H1 (cell line): ENCODE measurements around the gene SYNE4. TPM values are rescaled to one million over a fixed set of nuclear protein-coding genes. Genes with fewer than 3 reads are reported as not detected.

ENCODE experiments used
- CTCF ChIA-PET: fragments of 300-600 bp; sonication (Branson Sonifier 250); formaldehyde crosslinking; loops from one replicate; lab custom pipeline; 2021; ENCODE audit not compliant: partially characterized antibody; lab: Charles Lee
- POLR2A ChIA-PET: fragments of 300-600 bp; sonication (Branson Sonifier 250); formaldehyde crosslinking; loops from one replicate; lab custom pipeline; 2021; ENCODE audit warnings: inconsistent platforms; ENCODE audit not compliant: partially characterized antibody; lab: Charles Lee
- DNase-seq, 2 experiments: peaks; one replicate each; pipeline versions ENCODE4 v3.0.0 to v3.0.0-alpha.2; 2010 to 2022; ENCODE audit warnings: low spot score in 2 of 2, low read depth in 1 of 2, mixed read lengths in 1 of 2
- FAIRE-seq: peaks from 2 replicates; lab custom pipeline; 2011; peaks lifted over from hg19 to GRCh38; lab: Jason Lieb, UNC
- H2AFZ ChIP-seq: 2 replicates; pipeline ENCODE4 v1.8.1; 2012; ENCODE audit warnings: low read length, inconsistent platforms
- H2AK5ac ChIP-seq: 2 replicates; pipeline ENCODE4 v1.6.1; 2013; ENCODE audit warnings: low read depth, low read length
- H2BK120ac ChIP-seq: replicated peaks from 2 replicates; pipeline ENCODE3; 2013; ENCODE audit warnings: low read depth, low read length, inconsistent platforms
- H2BK12ac ChIP-seq: 2 replicates; pipeline ENCODE4 v1.6.1; 2013; ENCODE audit warnings: low read depth, low read length
- H2BK15ac ChIP-seq: 2 replicates; pipeline ENCODE4 v1.6.1; 2013; ENCODE audit warnings: low read length
- H2BK20ac ChIP-seq: 2 replicates; pipeline ENCODE4 v1.6.1; 2013; ENCODE audit warnings: low read length
- H2BK5ac ChIP-seq: 2 replicates; pipeline ENCODE4 v1.6.1; 2013; ENCODE audit warnings: low read depth, low read length
- H3K14ac ChIP-seq: 2 replicates; pipeline ENCODE4 v1.6.1; 2013; ENCODE audit warnings: inconsistent platforms; ENCODE audit not compliant: insufficient read length
- H3K18ac ChIP-seq: 2 replicates; pipeline ENCODE4 v1.6.1; 2013; ENCODE audit warnings: low read length; ENCODE audit errors: extremely low read depth
- H3K23ac ChIP-seq: 2 replicates; pipeline ENCODE4 v1.6.1; 2013; ENCODE audit warnings: inconsistent platforms; ENCODE audit not compliant: insufficient read length
- H3K23me2 ChIP-seq: 2 replicates; pipeline ENCODE4 v1.6.1; 2013; ENCODE audit warnings: low read depth, low read length
- H3K27ac ChIP-seq: 2 replicates; pipeline ENCODE4 v1.6.1; 2011; ENCODE audit warnings: low read depth, low read length, inconsistent platforms
- H3K27me3 ChIP-seq, 4 experiments: replicated peaks in 1 of 4; 1 replicate in 1 of 4; 2 replicates in 3 of 4; pipeline versions ENCODE4 v1.6.1 to v1.8.1; 2011 to 2013; ENCODE audit warnings: low read length in 3 of 4, mild to moderate bottlenecking in 3 of 4, inconsistent platforms in 2 of 4, mixed read lengths in 2 of 4, moderate library complexity in 1 of 4; ENCODE audit not compliant: control insufficient read depth in 3 of 4, insufficient read depth in 3 of 4; ENCODE audit errors: extremely low read depth in 1 of 4
- H3K36me3 ChIP-seq, 4 experiments: 2 replicates each; pipeline versions ENCODE4 v1.6.1 to v1.8.1; 2011 to 2013; ENCODE audit warnings: mild to moderate bottlenecking in 4 of 4, low read length in 3 of 4, moderate library complexity in 2 of 4, control low read depth in 1 of 4, inconsistent platforms in 1 of 4; ENCODE audit not compliant: insufficient read depth in 4 of 4, control insufficient read depth in 2 of 4
- H3K4ac ChIP-seq: replicated peaks from 2 replicates; pipeline ENCODE3; 2013; ENCODE audit warnings: low read length, low read depth, mixed read lengths, inconsistent platforms; ENCODE audit not compliant: insufficient read length
- H3K4me1 ChIP-seq, 4 experiments: replicated peaks in 1 of 4; 1 replicate in 1 of 4; 2 replicates in 3 of 4; pipeline versions ENCODE4 v1.6.1 to v1.8.1; 2011 to 2013; ENCODE audit warnings: low read length in 3 of 4, inconsistent platforms in 2 of 4, mixed read lengths in 1 of 4; ENCODE audit not compliant: insufficient read depth in 4 of 4, control insufficient read depth in 3 of 4
- H3K4me2 ChIP-seq, 2 experiments: 2 replicates each; pipeline versions ENCODE4 v1.6.1 to v1.8.1; 2011 to 2013; ENCODE audit warnings: low read depth in 2 of 2, low read length in 2 of 2, control low read depth in 1 of 2, inconsistent platforms in 1 of 2, mild to moderate bottlenecking in 1 of 2; ENCODE audit not compliant: insufficient read depth in 1 of 2
- H3K4me3 ChIP-seq, 4 experiments: fragments of 200-600, 300-600 bp in 1 of 4; sonication (generic), shearing (Covaris generic), sonication (Bioruptor Twin) in 1 of 4; 2 replicates each; pipeline versions ENCODE4 v1.5.1 to v1.8.1; 2011 to 2016; ENCODE audit warnings: low read length in 4 of 4, low read depth in 3 of 4, control low read depth in 2 of 4, inconsistent platforms in 2 of 4, mild to moderate bottlenecking in 2 of 4, mixed read lengths in 1 of 4, moderate library complexity in 1 of 4; ENCODE audit not compliant: insufficient read depth in 2 of 4; ENCODE audit errors: extremely low read depth in 1 of 4
- H3K56ac ChIP-seq: replicated peaks from 2 replicates; pipeline ENCODE3; 2013; ENCODE audit warnings: low read depth, mild to moderate bottlenecking, mixed read lengths, low read length, inconsistent platforms; ENCODE audit not compliant: insufficient read length
- H3K79me1 ChIP-seq: 2 replicates; pipeline ENCODE4 v1.6.1; 2013; ENCODE audit warnings: low read depth, low read length, control low read depth
- H3K79me2 ChIP-seq, 2 experiments: 2 replicates each; pipeline versions ENCODE4 v1.6.1 to v1.8.1; 2012 to 2013; ENCODE audit warnings: low read length in 2 of 2, mild to moderate bottlenecking in 2 of 2, inconsistent platforms in 1 of 2; ENCODE audit not compliant: insufficient read depth in 2 of 2, control insufficient read depth in 1 of 2
- H3K9ac ChIP-seq, 4 experiments: replicated peaks in 1 of 4; 1 replicate in 1 of 4; 2 replicates in 3 of 4; pipeline versions ENCODE4 v1.6.1 to v1.8.1; 2011 to 2013; ENCODE audit warnings: low read depth in 3 of 4, low read length in 3 of 4, control low read depth in 2 of 4, mild to moderate bottlenecking in 2 of 4, moderate library complexity in 2 of 4, inconsistent platforms in 1 of 4; ENCODE audit errors: extremely low read depth in 1 of 4
- H3K9me3 ChIP-seq, 2 experiments: 2 replicates each; pipeline versions ENCODE4 v1.6.1 to v1.8.1; 2012 to 2013; ENCODE audit warnings: mild to moderate bottlenecking in 2 of 2, moderate library complexity in 2 of 2, control low read depth in 1 of 2, inconsistent platforms in 1 of 2, low read depth in 1 of 2, low read length in 1 of 2, mixed read lengths in 1 of 2; ENCODE audit not compliant: insufficient read depth in 2 of 2
- H4K20me1 ChIP-seq, 2 experiments: replicated peaks in 1 of 2; 2 replicates each; pipeline versions ENCODE3 to v1.8.1; 2011 to 2013; ENCODE audit warnings: inconsistent platforms in 2 of 2, low read length in 2 of 2, mild to moderate bottlenecking in 1 of 2; ENCODE audit not compliant: insufficient read depth in 2 of 2, control insufficient read depth in 1 of 2
- H4K5ac ChIP-seq: 2 replicates; pipeline ENCODE4 v1.6.1; 2013; ENCODE audit warnings: low read length, low read depth, mixed read lengths, inconsistent platforms; ENCODE audit not compliant: insufficient read length
- H4K8ac ChIP-seq: 2 replicates; pipeline ENCODE4 v1.8.0; 2013; ENCODE audit warnings: mild to moderate bottlenecking, moderate library complexity, low read length, inconsistent platforms; ENCODE audit not compliant: insufficient read depth; ENCODE audit errors: extremely low read depth
- H4K91ac ChIP-seq: replicated peaks from 2 replicates; pipeline ENCODE3; 2013; ENCODE audit warnings: low read length, mixed read lengths, inconsistent platforms; ENCODE audit not compliant: insufficient read length
- SAP30 ChIP-seq: fragments of 300-600 bp; sonication (generic); IDR thresholded peaks from 2 replicates; pipeline ENCODE4 v1.7.1; 2012; ENCODE audit warnings: low read length, moderate library complexity, mild to moderate bottlenecking, inconsistent platforms; ENCODE audit not compliant: insufficient read depth, insufficient replicate concordance
- WGBS, 2 experiments: shearing (Covaris generic) in 1 of 2; methylation state at CpG; one replicate each; pipeline versions ENCODE4 v1.1.6 to v1.1.7; 2013 to 2015; ENCODE audit warnings: low lambda C conversion rate in 2 of 2, mixed read lengths in 2 of 2, inconsistent platforms in 1 of 2, low coverage in 1 of 2, missing lambda C conversion rate in 1 of 2; ENCODE audit not compliant: insufficient replicate concordance in 2 of 2, insufficient coverage in 1 of 2, insufficient read length in 1 of 2; ENCODE audit errors: extremely low coverage in 1 of 2, missing lambda C conversion rate in 1 of 2; 5-methylcytosine and 5-hydroxymethylcytosine counted together
- polyA plus RNA-seq, 7 experiments: library from polyadenylated mRNA; depleted of rRNA in 3 of 7; stranded (reverse) in 5 of 7; unstranded in 2 of 7; fragments of >200 nt in 5 of 7; fragments of 200-250 nt in 2 of 7; gene quantifications; 1 replicate in 5 of 7; 2 replicates in 1 of 7; 4 replicates in 1 of 7; pipeline versions ENCODE4 v1.2.1 to v1.2.3, GENCODE V29; 2011 to 2013; ENCODE audit warnings: missing spikeins in 2 of 7, mixed read lengths in 2 of 7
- total RNA-seq: library from RNA; stranded (reverse); fragmentation: NEBNext Ultra II Directional; extraction: Animal tissue kit (Norgen Biotek cat#: 25700); gene quantifications from 2 replicates; pipeline ENCODE4 v1.2.1, GENCODE V29; 2021

Gene SYNE4
- total and polyA plus RNA-seq, 2 of the 8 experiments (the other 6 are each of a cell fraction or from before 2014, with no cell fraction given), result 20.8 to 22.6 TPM

GRCh38 chr19:36009633-36010379, 1.2 kb upstream of the SYNE4 start:
- POLR2A ChIA-PET, result interaction anchor here (0.7 to 1.6 kb wide), 2 partner anchors 12 to 16 kb away, joined by 3 to 4 read pairs; no protein-coding TSS in a partner anchor

More at GRCh38 chr19:36009633-36010379, 1.2 kb upstream of the SYNE4 start:
- Histone ChIP-seq H3K18ac (peak overlapping the region; percentile 38; the same call in 1 of the 2 replicates), H3K27me3 (no peaks in the 10 kb centered on the region), H2AK5ac (0 out of 2 replicates have a peak overlapping the region, but pooled peaks have one; percentile 68), H3K56ac (no peak overlapping the region), H3K9me3 (no peaks in the 10 kb centered on the region), H4K20me1 (no peaks in the 10 kb centered on the region), H3K79me1 (no peaks in the 10 kb centered on the region), H4K91ac (no peak overlapping the region), H3K23ac (no peak overlapping the region), H2AFZ (no peak overlapping the region), H3K23me2 (peaks cover 18% of the 10 kb centered on the region), H3K4me2 (peak overlapping the region; percentile 57 to 78), H3K9ac (peak overlapping the region in 1 of 4 experiments; percentile 16; a peak in 1 of 7 replicates), H3K79me2 (peaks cover 0 to under 1% of the 10 kb centered on the region in 2 experiments; a peak in 1 of 4 replicates), H3K4ac (no peak overlapping the region), H2BK15ac (0 out of 2 replicates have a peak overlapping the region, but pooled peaks have one; percentile 46), H2BK20ac (no peak overlapping the region), H3K4me1 (peaks cover 0 to 16% (median 8%) of the 10 kb centered on the region in 4 experiments; a peak in 5 of 7 replicates), H2BK5ac (0 out of 2 replicates have a peak overlapping the region, but pooled peaks have one; percentile 5), H4K5ac (no peak overlapping the region), H3K36me3 (peaks cover 0 to 4% (median 0%) of the 10 kb centered on the region in 4 experiments; a peak in 2 of 8 replicates), H2BK120ac (no peak overlapping the region), H3K27ac (no peak overlapping the region), H4K8ac (no peak overlapping the region), H3K14ac (no peak overlapping the region), H2BK12ac (peak overlapping the region; percentile 90; the same call in 1 of the 2 replicates), H3K4me3 (peak overlapping the region; percentile 42 to 78 (median 52))
- WGBS, 2 experiments, result 60% methylated on average over 14 of the region's 15 CpGs; no CpG with 5 or more reads in 1 of the 2 experiments
- FAIRE-seq (no peak), DNase-seq (no peak)
- CTCF ChIA-PET, result interaction anchor here (2.3 kb wide), 1 partner anchor 12 kb away, joined by 19 read pairs; no protein-coding TSS in a partner anchor
- no peak for TF ChIP-seq SAP30
